Panc1 (cell line): Measurements from ENCODE around the gene ZFR2. TPM values are rescaled to one million over a fixed set of nuclear protein-coding genes. Genes with fewer than 3 reads are reported as not detected.

Source experiments
- ATAC-seq: fragments of 200-7000 bp; cut with Tn5 transposase; 2 replicates; pipeline ENCODE4 v1.9.1; 2020; ENCODE audit warnings: mild to moderate bottlenecking, moderate library complexity
- BruUV-seq: library from RNA; stranded (reverse); fragments of 400-500 nt; replicated peaks from 2 replicates; lab custom pipeline; 2021; lab: Mats Ljungman, UMichigan
- CTCF ChIA-PET: fragments of 300-600 bp; sonication (Branson Sonifier 250); formaldehyde crosslinking; loops from one replicate; lab custom pipeline; 2022; ENCODE audit warnings: antibody characterized with exemption; lab: Charles Lee
- POLR2A ChIA-PET: fragments of 300-600 bp; sonication (Branson Sonifier 250); formaldehyde crosslinking; loops from one replicate; lab custom pipeline; 2022; ENCODE audit warnings: antibody characterized with exemption; lab: Charles Lee
- DNase-seq: peaks from one replicate; pipeline ENCODE4 v3.0.0-alpha.2; 2010; ENCODE audit warnings: low read depth, low spot score
- H3K27ac ChIP-seq: 2 replicates; pipeline ENCODE4 v1.5.1; 2011; ENCODE audit warnings: mild to moderate bottlenecking, low read length, inconsistent platforms
- H3K27me3 ChIP-seq: fragments of 200-500 bp; sonication (Bioruptor generic); 2 replicates; pipeline ENCODE4 v1.6.0; 2014; ENCODE audit warnings: low read length, inconsistent platforms; ENCODE audit not compliant: control insufficient read depth, insufficient read depth
- H3K36me3 ChIP-seq: fragments of 200-500 bp; sonication (Bioruptor generic); 2 replicates; pipeline ENCODE4 v1.5.1; 2014; ENCODE audit warnings: inconsistent platforms, mild to moderate bottlenecking, low read length, moderate library complexity; ENCODE audit not compliant: control insufficient read depth, insufficient read depth
- H3K4me1 ChIP-seq: 2 replicates; pipeline ENCODE4 v1.5.1; 2011; ENCODE audit warnings: inconsistent platforms, mild to moderate bottlenecking, low read length, moderate library complexity; ENCODE audit not compliant: control insufficient read depth, insufficient read depth
- H3K4me3 ChIP-seq, 2 experiments: 2 replicates each; pipeline ENCODE4 v1.5.1; 2011 to 2012; ENCODE audit warnings: low read depth in 2 of 2, low read length in 2 of 2, mild to moderate bottlenecking in 2 of 2, inconsistent platforms in 1 of 2, moderate library complexity in 1 of 2
- H3K9me3 ChIP-seq: fragments of 200-500 bp; sonication (Bioruptor generic); 2 replicates; pipeline ENCODE4 v1.5.1; 2014; ENCODE audit warnings: low read depth, mild to moderate bottlenecking, inconsistent platforms, low read length, moderate library complexity; ENCODE audit not compliant: control insufficient read depth, insufficient read depth
- CTCF ChIP-seq: fragments of 450-650 bp; IDR thresholded peaks from 2 replicates; pipeline ENCODE4 v1.5.1; 2017; ENCODE audit warnings: mild to moderate bottlenecking
- POLR2AphosphoS5 ChIP-seq: IDR thresholded peaks from 2 replicates; pipeline ENCODE4 v1.6.1; 2012; ENCODE audit warnings: mild to moderate bottlenecking, low read depth, low read length, moderate library complexity
- REST ChIP-seq, 2 experiments: IDR thresholded peaks; 2 replicates each; pipeline ENCODE4 v1.6.1; 2011 to 2012; ENCODE audit warnings: low read depth in 2 of 2, control low read depth in 1 of 2, low read length in 1 of 2, mild to moderate bottlenecking in 1 of 2, moderate library complexity in 1 of 2; ENCODE audit not compliant: insufficient read depth in 1 of 2
- SIN3A ChIP-seq: IDR thresholded peaks from 2 replicates; pipeline ENCODE4 v1.6.1; 2012; ENCODE audit warnings: low read depth, mild to moderate bottlenecking, low read length, moderate library complexity, borderline replicate concordance; ENCODE audit not compliant: insufficient read depth
- TCF7L2 ChIP-seq: IDR thresholded peaks from 2 replicates; pipeline ENCODE4 v1.6.1; 2011; ENCODE audit warnings: mild to moderate bottlenecking, low read depth, low read length, inconsistent platforms
- in situ Hi-C: cut with HindIII; loops from 2 replicates; pipeline ENCODE4 v1.10.0; 2016; ENCODE audit warnings: low sequenced_read_pairs, low pct_unique_long_range_greater_than_20kb
- intact Hi-C: fragments of 100-400 bp; cut with micrococcal nuclease; formaldehyde crosslinking; loops from one replicate; pipeline ENCODE4 v1.10.0; 2022; ENCODE audit not compliant: unreplicated experiment
- total RNA-seq: library from RNA; stranded (reverse); gene quantifications from one replicate; pipeline ENCODE4 v1.2.1, GENCODE V29; 2021; ENCODE audit not compliant: unreplicated experiment

ZFR2 gene
- total RNA-seq, 1 experiment from 2014 or later = 0.74 TPM

- no peaks in the 10 kb centered on the region for H3K36me3 ChIP-seq
- no peak overlapping the region for H3K4me3 ChIP-seq
- in situ Hi-C loops = no loop called here
- no peaks in the 10 kb centered on the region for H3K27me3 ChIP-seq
- no peak for TF ChIP-seq SIN3A
- TF ChIP-seq REST (IDR thresholded peaks at IDR 0.05; ENCODE audit: insufficient read depth in 1 of 2, low read depth in 2 of 2, low read length in 1 of 2) = no peak
- TF ChIP-seq CTCF = no peak
- TF ChIP-seq POLR2AphosphoS5 = no peak
- no peak for TF ChIP-seq TCF7L2
- no peaks in the 10 kb centered on the region for H3K4me1 ChIP-seq
- peaks cover 4% of the 10 kb centered on the region; the same call in 1 of the 2 replicates for H3K9me3 ChIP-seq
- no peak for ATAC-seq
- H3K27ac ChIP-seq = no peak overlapping the region
- intact Hi-C loops = no loop called here
- no peak for DNase-seq
- ChIA-PET POLR2A (no interaction called here), CTCF (no interaction called here)
- BruUV-seq = no TSS peak
Observed at GRCh38 chr19:3852177-3852511, 16.7 kb downstream of the ZFR2 start.

DNA sequence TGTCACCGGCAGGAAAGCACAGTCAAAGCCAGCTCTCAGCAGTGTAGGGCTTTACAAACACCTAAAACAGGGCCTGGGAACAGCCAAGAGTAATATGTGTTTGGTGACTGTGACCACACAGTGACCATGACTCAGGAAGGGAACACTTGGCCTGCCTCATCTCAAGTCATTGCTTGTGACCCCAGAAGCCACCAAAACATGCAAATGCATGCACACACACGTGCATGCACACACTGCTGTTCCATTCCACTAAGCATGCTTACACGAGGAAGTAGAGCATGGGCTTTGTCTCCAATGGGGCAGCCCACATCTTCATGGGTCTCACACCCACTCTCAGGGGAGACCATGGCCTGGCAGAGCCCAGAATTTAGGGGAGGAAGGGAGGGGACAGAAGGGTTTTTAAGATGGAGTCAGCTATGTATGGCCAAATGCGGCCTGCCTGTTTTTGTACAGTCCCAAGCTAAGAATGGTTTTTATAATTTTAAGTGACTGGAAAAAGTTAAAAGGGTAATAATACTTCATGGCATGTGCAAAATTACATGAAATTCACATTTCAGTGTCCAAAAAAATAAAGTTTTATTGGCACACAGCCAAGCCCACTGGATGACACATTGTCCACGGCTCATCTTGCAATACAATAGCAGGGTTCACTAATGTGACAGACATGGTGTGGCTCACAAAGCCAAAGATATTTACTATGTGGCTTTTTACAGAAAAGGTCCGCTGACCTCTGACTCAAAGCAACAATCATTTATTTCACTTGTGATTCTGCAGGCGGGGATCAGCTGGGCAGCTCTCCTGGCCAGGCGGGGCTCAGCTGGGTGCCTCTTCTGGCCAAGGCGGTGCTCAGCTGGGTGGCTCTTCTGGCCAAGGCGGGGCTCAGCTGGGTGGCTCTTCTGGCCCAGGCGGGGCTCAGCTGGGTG, 17.3 kb downstream of the ZFR2 start:
- peaks cover 4% of the 10 kb centered on the region; the same call in 1 of the 2 replicates for H3K9me3 ChIP-seq
- BruUV-seq = no TSS peak
- CTCF ChIA-PET = no interaction called here
- no peak overlapping the region for H3K27ac ChIP-seq
- H3K4me3 ChIP-seq = no peak overlapping the region
- TF ChIP-seq SIN3A (no peak), REST (IDR thresholded peaks at IDR 0.05; ENCODE audit: insufficient read depth in 1 of 2, low read depth in 2 of 2, low read length in 1 of 2) (no peak), POLR2AphosphoS5 (no peak), CTCF (no peak), TCF7L2 (no peak)
- in situ Hi-C loops = no loop called here
- intact Hi-C loops = no loop called here
- POLR2A ChIA-PET = no interaction called here
- no peaks in the 10 kb centered on the region for H3K36me3 ChIP-seq
- DNase-seq (no peak), ATAC-seq (no peak)
- H3K27me3 ChIP-seq = no peaks in the 10 kb centered on the region
- H3K4me1 ChIP-seq = no peaks in the 10 kb centered on the region
